Activated CD8-positive, alpha-beta memory T cell treated with anti-CD3 and anti-CD28 coated beads for 48 hours (primary cell): Measurements from ENCODE around the gene TMEM132E.

Source experiments
- DNase-seq, 3 experiments: peaks; one replicate each; pipeline ENCODE4 v3.0.0-alpha.2; 2020; ENCODE audit warnings: low read depth in 2 of 3, low spot score in 2 of 3

Gene TMEM132E

DNA sequence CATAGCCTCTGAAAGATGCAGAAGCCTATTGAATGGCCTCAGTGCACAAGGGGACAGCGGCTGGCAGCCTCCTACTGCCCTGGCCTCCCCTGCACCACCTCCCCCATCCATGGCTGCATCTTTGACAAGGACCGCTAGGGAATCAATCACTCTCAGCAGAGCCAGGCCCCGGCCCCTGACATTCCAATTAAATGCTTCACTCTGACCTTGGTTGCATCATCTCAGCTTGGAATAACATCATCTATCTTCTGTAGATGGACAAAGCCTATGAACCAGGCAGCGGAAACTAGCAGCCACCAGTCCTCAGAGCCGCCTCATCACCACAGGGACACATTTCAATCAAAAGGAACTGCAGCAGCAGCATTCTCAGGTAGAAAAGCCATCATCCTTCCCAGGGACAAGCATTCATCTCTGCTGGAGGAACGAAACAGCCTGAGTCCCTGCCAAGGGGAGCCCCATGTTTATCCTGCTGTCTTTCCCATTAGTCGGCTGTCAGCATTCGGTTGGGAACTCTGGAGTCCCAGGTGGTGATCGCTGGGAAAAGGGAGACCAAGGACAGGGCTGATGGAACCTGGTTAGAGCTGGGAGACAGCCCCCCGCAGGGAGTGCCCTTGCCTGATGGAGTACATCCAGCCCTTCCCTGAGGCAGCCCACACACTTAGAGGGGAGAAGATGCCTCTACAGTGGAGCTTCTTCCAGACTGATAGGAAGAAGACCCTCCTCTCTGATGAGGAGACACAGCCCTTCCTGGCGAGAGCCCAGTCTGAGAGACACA is 11.5 kb upstream of the TMEM132E start:
- no peak for DNase-seq

DNA sequence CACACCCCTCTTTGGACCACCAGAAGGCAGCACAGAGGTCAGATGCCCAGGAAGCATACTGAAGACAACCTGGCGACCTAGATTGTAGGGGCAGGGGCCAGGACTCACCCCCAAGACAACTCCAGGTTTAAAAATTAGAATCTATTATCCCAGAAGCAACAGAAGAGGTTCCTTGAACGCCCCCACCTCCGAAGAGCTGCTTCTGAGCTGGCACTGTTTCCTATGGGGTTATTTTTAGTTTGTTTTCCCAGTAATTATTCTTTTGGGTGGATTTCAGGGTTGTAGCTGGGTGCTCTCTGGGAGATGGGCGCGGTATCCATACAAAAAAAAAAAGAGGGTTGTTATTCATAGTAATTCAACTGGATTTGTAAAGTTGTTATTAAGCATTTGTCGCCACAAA is 10.4 kb upstream of the TMEM132E start:
- DNase-seq: no peak

DNA sequence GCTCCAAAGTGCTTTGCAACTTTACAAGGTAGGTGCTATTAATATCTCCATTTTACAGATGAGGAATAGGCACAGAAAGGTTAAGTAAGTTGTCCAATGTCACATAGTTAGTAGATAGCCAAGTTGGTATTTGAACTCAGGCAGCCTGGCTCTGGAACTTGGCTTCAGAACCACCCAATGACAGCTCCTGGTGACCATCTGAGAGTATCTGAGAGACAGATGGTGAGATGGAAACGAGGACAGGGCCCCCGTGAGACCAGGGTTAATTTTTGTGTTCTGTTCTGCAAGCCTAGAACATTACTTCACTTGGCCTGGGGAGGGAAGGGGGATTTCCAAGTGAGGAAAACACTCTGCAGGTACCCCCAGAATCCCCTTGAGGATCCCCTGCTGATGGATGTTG is 9.8 kb upstream of the TMEM132E start:
- DNase-seq: no peak

DNA sequence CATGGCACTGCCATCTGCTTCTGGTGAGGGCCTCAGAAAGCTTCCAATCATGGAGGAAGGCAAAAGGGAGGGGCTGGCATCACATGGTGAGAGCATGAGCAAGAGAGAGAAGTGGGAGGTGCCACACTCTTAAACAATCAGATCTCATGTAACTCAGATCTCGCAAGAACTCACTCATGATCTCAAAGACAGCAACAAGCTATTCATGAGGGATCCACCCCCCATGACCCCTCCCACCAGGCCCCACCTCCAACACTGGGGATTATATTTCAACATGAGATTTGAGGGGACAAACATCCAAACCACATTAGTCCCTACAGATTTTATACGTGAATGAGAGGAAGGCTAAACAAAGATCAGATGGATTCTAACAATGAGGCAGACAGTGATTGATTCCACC is 8.9 kb upstream of the TMEM132E start:
- no peak for DNase-seq

DNA sequence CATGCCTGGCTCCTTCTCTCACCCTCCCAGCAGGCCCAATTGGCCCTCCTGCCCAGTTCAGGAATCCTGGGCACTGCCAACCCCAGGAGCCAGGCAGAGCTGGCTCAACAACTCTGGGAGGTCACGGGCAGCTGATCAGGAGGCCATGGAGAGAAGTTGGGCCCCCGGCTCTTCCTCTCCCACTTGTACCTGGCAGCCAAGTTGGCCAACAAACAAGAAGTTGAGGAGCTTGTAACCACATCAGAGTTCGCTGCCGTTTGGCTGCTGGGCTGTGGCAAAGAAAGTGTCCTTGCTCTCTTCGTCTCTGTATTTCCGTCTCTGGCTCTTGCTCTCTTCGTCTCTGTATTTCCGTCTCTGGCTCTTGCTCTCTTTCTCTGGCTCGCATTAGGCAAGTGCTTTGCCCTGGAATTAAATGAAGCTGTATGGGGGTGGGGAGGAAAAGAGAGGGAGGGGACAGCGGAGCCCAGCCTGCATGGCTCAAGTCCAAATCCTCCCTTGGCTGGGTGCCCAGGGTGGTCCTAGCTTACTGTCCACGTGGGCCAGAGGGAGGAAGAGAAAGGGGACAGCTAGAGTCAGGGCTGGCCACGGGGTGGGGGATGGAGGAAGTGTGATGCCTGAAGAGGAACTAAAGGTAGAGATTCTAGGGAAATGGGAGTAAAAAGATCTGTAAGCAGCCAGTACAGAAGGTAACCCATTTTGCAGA is 7.8 kb upstream of the TMEM132E start:
- no peak for DNase-seq

DNA sequence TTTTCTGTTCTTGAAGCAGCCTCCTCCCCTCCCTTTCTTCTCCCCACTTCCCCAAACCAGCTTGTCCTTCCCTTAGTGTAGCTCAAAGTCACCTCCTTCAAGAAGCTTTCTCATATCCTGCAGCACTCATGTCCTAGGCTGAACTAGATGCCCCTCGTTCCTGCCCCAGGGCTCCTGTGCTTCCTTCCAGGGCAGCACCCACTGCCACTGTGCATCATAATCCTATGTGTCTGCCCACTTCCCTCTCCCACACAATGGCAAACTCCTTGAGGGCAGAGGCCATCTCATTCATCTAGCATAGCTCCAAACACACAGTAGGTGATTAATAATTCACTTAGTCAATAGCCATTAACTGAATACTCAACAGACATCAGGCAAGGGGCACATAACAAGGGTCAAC is 6.9 kb upstream of the TMEM132E start:
- no peak for DNase-seq

DNA sequence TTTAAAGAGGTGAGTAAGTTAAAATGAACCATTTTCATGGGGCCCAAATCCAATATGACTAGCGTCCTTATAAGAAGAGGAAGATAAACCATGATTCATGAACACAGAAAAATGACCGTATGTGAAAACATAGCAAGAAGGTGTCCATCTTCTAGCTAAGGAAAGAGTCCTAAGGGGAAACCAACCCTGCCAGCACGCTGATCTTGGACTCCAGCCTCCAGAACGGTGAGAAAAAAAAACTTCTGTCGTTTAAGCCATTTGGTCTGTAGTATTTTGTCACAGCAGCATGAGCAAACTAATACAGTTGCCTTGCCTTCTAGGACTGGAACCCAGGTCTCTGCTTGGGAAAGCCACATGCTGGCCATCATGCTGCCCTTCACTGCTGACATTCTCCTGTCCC is 4.2 kb upstream of the TMEM132E start:
- no peak for DNase-seq

DNA sequence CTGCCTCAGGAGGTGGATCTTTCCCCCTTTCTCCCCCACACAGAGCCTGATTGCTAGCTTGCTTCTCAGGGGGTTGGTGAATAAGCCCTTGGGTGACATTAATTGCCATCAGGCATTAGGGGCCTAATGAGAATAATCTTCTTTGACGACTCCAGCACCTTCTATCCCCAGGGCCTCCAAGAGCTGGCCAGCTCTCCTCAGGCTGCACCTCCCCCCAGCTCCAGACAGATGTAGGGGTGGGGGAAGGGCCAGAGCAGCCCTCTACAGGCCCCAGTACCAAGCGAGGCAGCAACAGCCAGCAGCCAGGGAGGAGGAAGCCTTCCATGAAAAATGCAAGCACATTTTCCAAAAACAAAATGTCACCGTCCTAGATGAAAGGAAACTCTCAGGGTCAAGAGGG is 1.4 kb upstream of the TMEM132E start:
- DNase-seq: no peak

DNA sequence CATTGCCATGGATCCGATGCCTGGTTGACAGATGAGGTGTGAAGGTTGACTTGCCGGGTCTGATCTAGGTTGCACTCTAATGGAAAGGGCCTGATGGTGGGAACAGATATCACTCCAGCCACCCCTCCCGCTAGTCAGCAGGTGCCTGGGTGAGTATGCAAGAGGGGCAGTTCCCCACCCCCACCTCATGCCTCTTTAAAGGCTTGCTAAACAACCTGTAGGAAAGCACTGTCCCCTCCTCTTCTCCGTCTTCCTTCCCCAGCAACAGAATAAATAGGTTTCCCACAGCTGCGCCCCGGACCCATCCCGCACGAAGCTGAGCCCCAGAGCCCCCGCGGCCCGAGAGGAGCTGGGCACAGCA is 746 bp upstream of the TMEM132E start:
- no peak for DNase-seq

DNA sequence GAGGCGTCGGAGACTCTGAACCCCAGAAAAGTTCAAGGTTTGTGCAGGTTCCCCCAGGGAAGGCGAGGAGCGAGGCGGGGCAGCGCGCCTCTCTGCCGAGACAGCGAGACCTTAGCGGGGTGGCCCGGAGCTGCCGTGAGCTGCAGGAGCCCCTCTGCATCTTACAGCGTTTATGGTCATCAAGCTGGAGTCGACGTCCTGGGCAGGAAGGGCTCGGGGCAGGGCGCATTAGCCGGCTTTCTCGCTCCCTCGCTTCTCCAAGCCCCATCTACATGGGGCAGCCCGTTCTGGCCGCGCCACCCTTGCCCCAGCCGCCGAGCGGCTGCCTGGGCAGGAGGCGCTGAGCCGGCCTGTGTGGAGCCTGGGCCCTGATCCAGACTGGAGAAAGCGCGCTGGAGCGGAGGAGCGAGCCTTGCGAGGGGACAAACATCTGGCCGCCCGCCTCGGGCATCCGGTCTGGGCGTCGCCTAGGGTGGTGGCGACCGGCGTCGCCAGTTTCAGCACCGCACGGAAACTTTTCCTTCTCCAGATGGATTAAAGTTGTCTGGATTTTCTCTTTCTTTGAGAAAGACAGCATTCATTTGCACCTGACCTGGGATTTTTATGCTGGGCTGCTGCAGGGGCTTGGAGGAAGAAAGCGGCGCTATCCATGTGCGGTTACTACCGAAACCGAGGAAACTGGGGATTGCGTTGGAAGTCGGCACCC is 750 bp downstream of the TMEM132E start:
- no peak for DNase-seq

DNA sequence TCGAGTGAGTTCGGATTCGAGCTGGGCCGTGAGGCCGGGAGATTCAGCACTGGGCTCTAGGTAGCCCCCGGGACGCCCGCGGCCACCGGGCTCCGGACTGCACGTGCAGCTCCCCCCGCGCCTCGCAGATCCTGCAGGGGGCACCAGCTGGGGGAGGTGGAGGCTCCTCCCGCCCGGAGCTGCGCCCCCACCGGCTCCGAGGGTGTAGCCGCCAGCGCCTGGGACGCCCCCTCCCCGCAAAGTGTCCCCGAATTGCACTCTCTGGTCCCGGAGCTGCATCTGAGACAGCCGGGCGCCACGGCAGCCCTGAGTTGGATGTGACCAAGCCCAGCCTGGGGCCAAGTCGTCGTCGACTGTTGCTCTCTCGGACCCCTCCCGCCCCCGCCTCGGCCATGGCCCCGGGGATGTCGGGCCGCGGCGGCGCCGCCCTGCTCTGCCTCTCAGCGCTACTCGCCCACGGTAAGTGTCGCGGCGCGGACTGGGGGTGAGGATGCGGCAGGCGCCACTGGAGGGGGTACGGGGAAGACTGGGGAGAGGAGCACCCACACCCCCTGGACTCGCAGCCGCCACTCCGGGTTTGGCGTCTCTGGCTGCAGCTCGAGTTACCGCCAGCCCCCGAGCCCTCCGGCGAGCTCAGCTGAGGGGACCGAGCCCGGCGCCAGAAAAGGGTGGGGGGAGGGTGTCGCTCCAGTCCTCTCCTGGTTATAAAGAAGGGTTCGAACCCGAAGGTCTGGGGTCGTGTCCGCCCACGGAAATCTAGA is 1.5 kb downstream of the TMEM132E start:
- DNase-seq: no peak

DNA sequence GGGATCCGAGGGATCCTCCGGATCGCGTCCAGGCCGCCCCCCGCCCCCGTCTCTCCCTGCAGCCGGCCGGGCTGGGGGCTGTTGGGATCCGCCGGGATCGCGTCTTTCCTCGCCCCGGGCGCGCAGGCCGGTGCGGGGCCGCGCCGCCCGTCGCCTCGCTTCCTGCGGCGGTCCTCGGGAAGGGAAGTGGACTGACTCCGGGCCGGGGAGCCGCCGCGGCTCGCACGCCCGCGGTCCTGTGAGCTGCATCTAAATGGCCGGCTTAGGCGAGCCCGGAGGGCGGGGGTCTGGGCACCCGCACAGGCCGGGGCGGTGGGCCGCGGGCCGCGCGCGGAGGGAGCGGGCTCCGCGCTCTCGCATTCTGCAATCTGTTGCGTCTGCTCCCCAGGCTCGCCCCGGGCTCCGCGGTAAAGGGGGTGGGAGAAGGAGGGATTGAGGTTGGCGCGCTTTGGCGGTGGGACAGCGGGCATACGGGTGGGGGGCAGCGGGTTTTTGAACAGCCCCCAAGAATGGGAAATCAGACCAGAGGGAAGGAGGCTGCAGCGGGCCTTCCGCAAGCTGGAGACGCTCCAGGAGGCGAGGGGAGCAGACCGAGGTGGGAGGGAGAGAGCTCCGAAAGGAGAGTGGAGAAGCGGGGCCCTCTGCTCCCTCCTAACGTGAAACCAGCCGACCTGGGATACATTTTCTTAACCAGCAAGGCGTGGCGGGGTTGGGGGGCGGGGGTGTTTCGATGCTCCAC is 2.2 kb downstream of the TMEM132E start:
- DNase-seq: no peak

DNA sequence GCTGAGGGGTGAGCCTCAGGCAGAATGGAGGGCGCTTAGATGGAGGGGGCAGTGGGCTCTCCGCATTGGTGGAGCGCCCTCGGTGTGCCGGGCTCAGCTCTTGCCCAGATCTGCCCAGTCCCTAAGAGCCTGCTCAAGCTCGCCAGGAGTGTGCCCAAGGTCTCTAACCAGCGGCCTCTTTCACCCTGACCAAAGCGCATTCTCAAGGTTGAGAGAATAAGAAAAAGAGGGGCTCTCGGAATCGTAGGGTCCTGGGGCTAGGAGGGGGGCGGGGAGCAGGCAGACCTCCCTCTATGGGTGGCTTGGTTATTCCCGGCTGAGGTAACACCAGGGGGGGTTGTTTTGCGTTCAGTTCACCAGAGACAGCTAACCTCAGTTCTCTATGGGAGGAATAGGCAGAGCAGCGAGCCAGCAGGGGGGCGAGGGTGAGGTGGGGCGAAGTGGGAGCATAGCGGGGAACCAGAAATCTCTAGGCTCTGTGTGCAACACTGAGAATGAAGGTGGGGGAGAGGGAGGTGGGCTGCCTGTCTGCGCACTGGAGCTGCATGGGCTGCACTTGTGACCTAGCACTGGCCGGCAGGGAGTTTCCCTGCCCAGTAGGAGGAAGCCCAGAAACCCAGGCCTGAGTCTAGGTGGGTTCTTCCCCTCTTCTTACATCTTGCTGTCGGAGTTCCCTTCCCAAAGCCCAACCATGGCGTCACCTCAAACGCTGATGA is 3.0 kb downstream of the TMEM132E start:
- DNase-seq: no peak

DNA sequence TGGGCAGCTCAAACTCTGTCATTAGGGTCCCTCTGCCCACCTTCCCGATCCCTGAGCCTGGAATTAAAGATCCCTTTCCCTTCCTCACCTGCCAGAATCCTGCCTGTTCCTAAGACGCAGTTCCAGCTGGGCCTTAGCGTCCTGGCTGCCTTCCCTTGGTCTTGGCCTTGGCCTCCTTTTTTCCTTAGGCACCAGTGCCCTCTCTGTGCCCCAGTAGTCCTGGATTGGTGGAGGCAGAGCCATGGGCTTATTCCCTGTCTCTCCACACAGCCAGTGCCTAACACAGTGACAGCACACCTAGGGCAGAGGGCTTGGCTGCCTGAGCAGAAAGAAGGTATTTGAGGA is 3.5 kb downstream of the TMEM132E start:
- no peak for DNase-seq

DNA sequence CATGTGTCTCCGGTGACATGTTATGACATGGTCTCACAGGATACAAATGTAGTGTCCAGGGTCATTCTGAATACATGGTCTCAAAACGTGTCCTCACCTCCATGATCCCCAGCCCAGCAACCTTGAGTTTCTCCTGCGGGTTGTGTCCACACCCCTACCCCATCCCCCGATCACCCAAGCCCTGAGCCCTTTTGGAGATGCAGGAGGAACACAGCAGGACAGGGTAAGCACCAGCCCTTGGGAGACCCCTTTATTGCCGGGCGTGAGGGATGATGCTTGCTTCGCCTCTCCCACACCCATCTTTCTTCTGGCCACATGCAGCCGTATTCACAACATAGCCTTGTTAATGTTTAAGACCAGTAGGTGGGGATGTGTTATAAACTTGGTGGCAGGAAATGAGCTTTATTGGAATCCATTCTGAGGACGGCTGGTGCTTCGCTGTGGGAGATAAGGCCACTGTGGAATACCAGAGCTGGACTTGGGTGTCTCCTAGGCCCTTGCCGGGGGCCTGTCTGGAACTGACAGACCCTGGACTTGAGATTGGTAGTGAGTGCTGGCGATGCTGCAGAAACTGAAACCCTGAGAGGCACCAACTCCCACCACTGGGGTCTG is 5.5 kb downstream of the TMEM132E start:
- DNase-seq: no peak

DNA sequence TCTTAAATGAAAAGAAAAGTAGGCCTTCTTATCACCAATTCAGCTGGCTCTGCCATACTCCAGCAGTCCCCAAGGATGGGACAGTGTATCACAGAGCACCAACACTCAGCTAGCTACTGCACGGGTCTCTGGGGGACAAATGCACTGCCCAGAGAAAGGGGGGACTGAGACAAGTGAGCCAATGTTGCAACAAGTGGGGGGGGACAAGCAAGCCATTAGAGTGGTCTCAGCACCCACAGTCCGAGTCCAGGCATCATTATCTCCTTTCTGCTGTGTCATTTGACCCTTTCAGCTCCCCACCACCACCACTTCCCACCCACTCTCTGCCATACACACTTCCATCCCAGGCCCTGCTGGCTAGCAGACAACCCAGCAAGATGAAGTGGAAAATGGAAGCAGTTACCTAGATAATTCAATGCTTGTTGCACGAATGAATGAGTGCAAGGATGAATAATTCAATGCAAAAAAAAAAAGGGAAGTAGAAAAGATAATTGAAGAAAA is 7.0 kb downstream of the TMEM132E start:
- no peak for DNase-seq

DNA sequence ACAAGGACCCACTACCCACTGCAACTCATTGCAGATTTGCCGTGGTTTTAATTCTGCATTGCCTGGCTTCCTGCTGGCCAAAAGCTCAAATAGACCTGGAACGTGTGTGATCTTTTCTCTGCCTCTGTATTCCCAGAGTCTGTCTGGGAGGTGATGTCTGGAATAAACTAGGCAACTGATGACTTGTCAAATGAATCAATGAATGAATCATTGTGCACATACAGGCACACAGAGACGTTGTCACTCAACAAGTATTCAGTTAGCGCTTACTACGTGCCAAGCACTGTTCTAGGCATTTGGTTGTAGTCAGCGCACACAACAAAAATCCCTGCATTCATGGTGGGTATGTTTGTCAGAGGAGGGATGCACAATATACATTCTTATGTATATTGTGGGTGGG is 8.9 kb downstream of the TMEM132E start:
- DNase-seq: no peak

DNA sequence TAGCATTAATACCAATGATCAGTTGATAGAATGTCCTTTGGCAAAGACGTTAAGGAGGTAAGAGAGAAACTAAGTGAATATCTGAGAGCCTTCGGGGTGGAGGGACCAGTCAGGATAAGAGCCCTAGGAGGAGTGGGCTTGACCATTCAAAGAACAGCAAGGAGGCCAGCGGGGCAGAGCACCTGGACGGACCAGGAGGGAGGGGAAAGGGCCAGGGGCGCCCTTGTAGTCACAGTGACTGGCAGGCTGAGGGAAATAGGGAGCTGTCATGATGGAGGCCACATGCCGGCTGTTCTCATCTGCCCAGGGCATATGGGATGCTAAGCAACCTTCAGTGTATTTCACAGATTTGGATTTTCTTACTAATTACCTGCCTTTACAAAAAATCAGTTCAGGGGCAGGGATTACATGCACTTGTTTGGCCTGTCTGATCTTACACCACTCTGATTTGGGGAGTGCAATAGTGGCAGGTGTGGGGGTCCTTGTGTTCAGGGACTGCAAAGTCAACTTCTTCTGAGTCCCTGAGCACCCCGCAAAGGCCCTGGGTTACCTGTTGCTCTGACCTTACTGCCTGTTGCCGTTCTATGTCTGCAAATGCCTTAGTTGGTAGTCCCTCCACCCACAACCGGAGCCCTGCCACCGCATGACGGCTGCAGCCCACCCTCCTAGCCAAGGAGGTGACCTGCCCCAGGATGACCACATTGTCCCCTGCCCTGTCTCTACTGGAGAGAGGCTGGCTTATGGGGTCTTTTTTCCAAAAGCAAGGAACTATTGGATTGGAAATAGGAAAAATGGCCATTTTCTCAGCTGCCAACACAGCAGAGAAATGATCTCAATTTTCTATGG is 10.0 kb downstream of the TMEM132E start:
- no peak for DNase-seq

DNA sequence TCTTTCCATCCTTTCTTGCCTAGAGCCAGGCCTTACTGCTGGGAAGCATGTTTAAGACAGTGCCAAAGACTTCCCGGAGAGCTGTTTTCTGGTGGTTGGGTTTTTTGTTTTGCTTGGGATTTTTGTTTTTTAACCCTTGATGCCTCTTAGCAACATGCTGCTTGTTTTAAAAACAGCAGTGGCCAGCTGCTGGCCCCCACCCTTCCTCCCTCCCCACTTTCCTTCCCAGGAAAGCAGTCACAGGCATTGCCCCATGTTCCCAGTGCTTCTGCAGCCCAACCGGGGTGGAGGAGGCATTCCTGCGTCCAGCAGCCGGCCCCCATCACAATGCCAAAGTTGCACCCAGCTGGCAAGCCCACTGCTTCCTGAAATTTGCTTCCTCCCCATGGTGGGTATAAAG is 12.6 kb downstream of the TMEM132E start:
- DNase-seq: no peak
